Parathyroid adenoma (tissue), 2 donors: ENCODE data around the gene SST.

Experiments
- H2AFZ ChIP-seq: fragments of 300-600 bp; sonication (generic); one replicate; pipeline ENCODE4 v1.7.0; 2017; ENCODE audit warnings: antibody characterized with exemption, mild to moderate bottlenecking
- H3K27ac ChIP-seq: fragments of 300-600 bp; sonication (generic); one replicate; pipeline ENCODE4 v1.7.0; 2017
- H3K27me3 ChIP-seq: fragments of 300-600 bp; sonication (generic); one replicate; pipeline ENCODE4 v1.7.0; 2017; ENCODE audit warnings: low read length; ENCODE audit not compliant: control insufficient read depth, insufficient read depth
- H3K36me3 ChIP-seq: fragments of 300-600 bp; sonication (generic); one replicate; pipeline ENCODE4 v1.7.0; 2017; ENCODE audit warnings: low read length; ENCODE audit not compliant: control insufficient read depth, insufficient read depth
- H3K4me1 ChIP-seq: fragments of 300-600 bp; sonication (generic); one replicate; pipeline ENCODE4 v1.7.0; 2017; ENCODE audit warnings: control low read depth
- H3K4me2 ChIP-seq: fragments of 300-600 bp; sonication (generic); one replicate; pipeline ENCODE4 v1.7.0; 2017; ENCODE audit warnings: low read length
- H3K4me3 ChIP-seq: fragments of 300-600 bp; sonication (generic); one replicate; pipeline ENCODE4 v1.7.0; 2017; ENCODE audit warnings: low read depth, low read length
- H3K79me2 ChIP-seq: fragments of 300-600 bp; sonication (generic); one replicate; pipeline ENCODE4 v1.7.0; 2017; ENCODE audit warnings: control low read depth
- H3K9ac ChIP-seq: fragments of 300-600 bp; sonication (generic); one replicate; pipeline ENCODE4 v1.7.0; 2017; ENCODE audit warnings: mild to moderate bottlenecking
- H3K9me3 ChIP-seq: fragments of 300-600 bp; sonication (generic); one replicate; pipeline ENCODE4 v1.7.0; 2017; ENCODE audit warnings: low read length; ENCODE audit not compliant: control insufficient read depth
- CTCF ChIP-seq: fragments of 300-600 bp; sonication (generic); IDR thresholded peaks from one replicate; pipeline ENCODE4 v1.7.0; 2017; ENCODE audit warnings: antibody characterized with exemption, mild to moderate bottlenecking
- donor health status: primary hyperparathyroidism.

Gene SST

DNA sequence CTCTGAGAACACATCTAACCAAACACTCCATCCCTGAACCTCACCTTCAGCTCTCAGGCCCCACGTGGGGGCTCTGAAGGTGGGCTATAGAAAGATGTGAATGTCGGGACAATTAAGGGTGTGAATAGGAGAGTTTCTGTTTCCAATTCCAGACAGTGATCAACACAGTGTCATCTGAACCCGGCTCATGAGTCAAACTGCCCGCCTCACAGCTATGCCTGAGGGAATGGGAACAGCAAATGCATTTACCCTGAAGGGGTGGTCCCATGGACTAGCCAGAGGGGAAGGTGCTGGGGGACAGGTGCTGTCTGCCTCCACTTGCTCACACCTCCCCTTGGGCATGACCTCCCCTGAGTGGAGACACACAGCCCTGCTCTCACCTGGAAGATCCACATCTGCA, 25.8 kb upstream of the SST start:
- no peaks in the 10 kb centered on the region for H3K9me3 ChIP-seq
- no peaks in the 10 kb centered on the region for H3K36me3 ChIP-seq
- H3K4me3 ChIP-seq: no peak overlapping the region
- H3K4me2 ChIP-seq: no peak overlapping the region
- no peaks in the 10 kb centered on the region for H3K4me1 ChIP-seq
- no peaks in the 10 kb centered on the region for H3K27me3 ChIP-seq
- TF ChIP-seq CTCF: no peak
- no peak overlapping the region for H2AFZ ChIP-seq
- no peak overlapping the region for H3K27ac ChIP-seq
- no peak overlapping the region for H3K9ac ChIP-seq
- no peaks in the 10 kb centered on the region for H3K79me2 ChIP-seq

DNA sequence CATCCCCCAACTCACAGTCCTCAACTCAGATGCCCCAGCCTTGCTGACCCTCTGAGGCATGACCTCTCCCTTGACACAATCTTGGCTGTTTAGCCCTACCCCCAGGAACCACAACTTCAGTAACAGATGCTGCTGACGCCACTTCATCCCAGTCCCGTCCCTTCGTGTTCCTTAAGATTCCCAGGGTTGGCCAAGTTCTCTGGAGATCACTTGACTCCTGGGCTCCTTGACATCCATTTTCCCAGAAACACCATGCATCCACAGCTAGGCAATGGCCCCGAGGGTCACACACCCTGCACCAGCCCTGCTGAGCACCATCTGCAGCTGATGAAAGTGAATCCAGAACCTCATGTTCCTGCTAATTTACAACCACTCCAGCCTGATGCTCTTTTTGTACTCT, 25.3 kb upstream of the SST start:
- Histone ChIP-seq H3K4me3 (no peak overlapping the region), H3K79me2 (no peaks in the 10 kb centered on the region), H3K9ac (no peak overlapping the region), H3K36me3 (no peaks in the 10 kb centered on the region), H3K4me2 (no peak overlapping the region), H3K27ac (no peak overlapping the region), H3K9me3 (no peaks in the 10 kb centered on the region), H3K27me3 (no peaks in the 10 kb centered on the region), H3K4me1 (no peaks in the 10 kb centered on the region), H2AFZ (no peak overlapping the region)
- TF ChIP-seq CTCF: no peak

GRCh38 chr3:187694801-187695200, 24.6 kb upstream of the SST start:
- no peak for TF ChIP-seq CTCF
- Histone ChIP-seq H3K27me3 (no peaks in the 10 kb centered on the region), H2AFZ (no peak overlapping the region), H3K4me3 (no peak overlapping the region), H3K4me2 (no peak overlapping the region), H3K9ac (no peak overlapping the region), H3K9me3 (no peaks in the 10 kb centered on the region), H3K4me1 (no peaks in the 10 kb centered on the region), H3K36me3 (no peaks in the 10 kb centered on the region), H3K79me2 (no peaks in the 10 kb centered on the region), H3K27ac (no peak overlapping the region)

DNA sequence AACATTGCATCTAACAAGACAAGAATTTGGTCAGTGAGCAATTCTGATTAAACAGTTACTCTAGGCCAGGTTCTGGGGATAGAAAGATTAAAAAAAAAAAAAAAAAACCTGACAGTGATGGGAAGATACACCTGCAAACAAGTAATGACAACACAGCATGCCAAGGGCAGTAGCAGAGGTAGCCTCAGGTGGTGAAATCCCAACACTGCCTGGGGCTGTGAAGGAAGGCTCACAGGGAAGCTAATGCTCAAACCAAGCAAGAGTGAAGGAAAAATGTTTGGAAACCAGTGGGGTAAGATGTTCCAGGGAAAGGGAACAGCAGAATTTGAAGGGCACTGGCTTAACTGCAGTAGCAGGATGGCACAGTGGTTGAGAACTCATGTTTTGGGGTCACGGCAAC, 23.2 kb upstream of the SST start:
- Histone ChIP-seq H3K27me3 (no peaks in the 10 kb centered on the region), H3K4me2 (no peak overlapping the region), H3K36me3 (no peaks in the 10 kb centered on the region), H3K4me3 (no peak overlapping the region), H2AFZ (no peak overlapping the region), H3K9me3 (no peaks in the 10 kb centered on the region), H3K4me1 (no peaks in the 10 kb centered on the region), H3K27ac (no peak overlapping the region), H3K9ac (no peak overlapping the region), H3K79me2 (no peaks in the 10 kb centered on the region)
- no peak for TF ChIP-seq CTCF

- no peak overlapping the region for H3K4me3 ChIP-seq
- H3K36me3 ChIP-seq: no peaks in the 10 kb centered on the region
- no peaks in the 10 kb centered on the region for H3K4me1 ChIP-seq
- no peak overlapping the region for H3K4me2 ChIP-seq
- H2AFZ ChIP-seq: no peak overlapping the region
- H3K27ac ChIP-seq: no peak overlapping the region
- no peak overlapping the region for H3K9ac ChIP-seq
- no peak for TF ChIP-seq CTCF
- H3K9me3 ChIP-seq: no peaks in the 10 kb centered on the region
- no peaks in the 10 kb centered on the region for H3K27me3 ChIP-seq
- no peaks in the 10 kb centered on the region for H3K79me2 ChIP-seq
These were observed 19.8 kb upstream of the SST start for GRCh38 chr3:187689984-187690383.
